Activated T-helper 1 cell treated with anti-CD3 and anti-CD28 coated beads, Interleukin-2, amount 50 U/mL, for 16 hours (primary cell): ENCODE data around the gene MPST.
A peak's percentile ranks its signal among the peaks of the same experiment; 100 is the strongest.
"Not testable (repeated sequence)": the region's sequence is repeated elsewhere in the genome, so short reads cannot be mapped to it uniquely, and the experiment has no call there.

ENCODE experiments used
- DNase-seq, 2 donors: peaks; one replicate each; pipeline ENCODE4 v3.0.0-alpha.2; 2020; ENCODE audit warnings: low read depth in 1 of 2, low spot score in 1 of 2

The MPST gene

GRCh38 chr22:37059876-37060449 is 40.4 kb downstream of the MPST start:
- no peak for DNase-seq

GRCh38 chr22:37060801-37061610 is 41.5 kb downstream of the MPST start:
- peak in 1 of 2 donors; percentile 31 for DNase-seq

- DNase-seq: no peak
These were observed 42.3 kb downstream of the MPST start for GRCh38 chr22:37061611-37062375.

GRCh38 chr22:37062376-37062675 is 42.8 kb downstream of the MPST start:
- no peak for DNase-seq

GRCh38 chr22:37062702-37063381 is 43.3 kb downstream of the MPST start:
- no peak for DNase-seq

GRCh38 chr22:37063431-37064420 is 44.2 kb downstream of the MPST start:
- no peak for DNase-seq

- no peak for DNase-seq
These were observed 45.0 kb downstream of the MPST start for GRCh38 chr22:37064553-37064952.

- DNase-seq: no peak
These were observed 45.6 kb downstream of the MPST start for GRCh38 chr22:37065180-37065579.

GRCh38 chr22:37065961-37066360 is 46.4 kb downstream of the MPST start:
- DNase-seq: no peak

- DNase-seq: no peak
These were observed 47.9 kb downstream of the MPST start for GRCh38 chr22:37067428-37067827.

GRCh38 chr22:37068859-37069258 is 49.3 kb downstream of the MPST start:
- no peak for DNase-seq

GRCh38 chr22:37069319-37069718 is 49.8 kb downstream of the MPST start:
- DNase-seq: no peak

GRCh38 chr22:37069719-37070118 is 50.2 kb downstream of the MPST start:
- no peak for DNase-seq

GRCh38 chr22:37070334-37070733 is 50.8 kb downstream of the MPST start:
- no peak for DNase-seq

GRCh38 chr22:37070744-37071143 is 51.2 kb downstream of the MPST start:
- no peak for DNase-seq

GRCh38 chr22:37071850-37072592 is 52.5 kb downstream of the MPST start:
- not testable (repeated sequence) for DNase-seq

GRCh38 chr22:37072673-37073072 is 53.1 kb downstream of the MPST start:
- no peak for DNase-seq

GRCh38 chr22:37074537-37074936 is 55.0 kb downstream of the MPST start:
- DNase-seq: no peak

- no peak for DNase-seq
These were observed 55.5 kb downstream of the MPST start for GRCh38 chr22:37075046-37075445.
